HG03571 (cell line): Measurements from ENCODE around the gene MEGF6.

ENCODE experiments used
- ATAC-seq: cut with Tn5 transposase; IDR thresholded peaks from one replicate; pipeline ENCODE4 v1.9.1; 2021; ENCODE audit not compliant: unreplicated experiment

Gene MEGF6

GRCh38 chr1:3543076-3544039 lies 68.0 kb downstream of the MEGF6 start:
- ATAC-seq, result no peak

GRCh38 chr1:3542676-3543075 lies 68.6 kb downstream of the MEGF6 start:
- no peak for ATAC-seq

- no peak for ATAC-seq
These were observed 69.4 kb downstream of the MEGF6 start for GRCh38 chr1:3541936-3542335.

- ATAC-seq, result no peak
These were observed 69.8 kb downstream of the MEGF6 start for GRCh38 chr1:3541465-3541864.

- no peak for ATAC-seq
These were observed 70.4 kb downstream of the MEGF6 start for GRCh38 chr1:3540876-3541275.

GRCh38 chr1:3539707-3540425 lies 71.4 kb downstream of the MEGF6 start:
- ATAC-seq, result no peak

- ATAC-seq, result no peak
These were observed 73.9 kb downstream of the MEGF6 start for GRCh38 chr1:3537359-3537758.

GRCh38 chr1:3536420-3537195 lies 74.7 kb downstream of the MEGF6 start:
- ATAC-seq, result no peak

GRCh38 chr1:3535732-3536131 lies 75.6 kb downstream of the MEGF6 start:
- no peak for ATAC-seq

GRCh38 chr1:3534803-3535637 lies 76.3 kb downstream of the MEGF6 start:
- no peak for ATAC-seq

- ATAC-seq, result no peak
These were observed 78.0 kb downstream of the MEGF6 start for GRCh38 chr1:3533067-3534048.

GRCh38 chr1:3531928-3532327 lies 79.4 kb downstream of the MEGF6 start:
- no peak for ATAC-seq

GRCh38 chr1:3530926-3531818 lies 80.1 kb downstream of the MEGF6 start:
- no peak for ATAC-seq

- no peak for ATAC-seq
These were observed 81.0 kb downstream of the MEGF6 start for GRCh38 chr1:3530086-3530925.

GRCh38 chr1:3529099-3529729 lies 82.1 kb downstream of the MEGF6 start:
- no peak for ATAC-seq

- no peak for ATAC-seq
These were observed 83.5 kb downstream of the MEGF6 start for GRCh38 chr1:3527774-3528173.
